OCI-M2 (cell line): ENCODE results near the gene PDE4D.

Experiments
- DNase-seq: peaks from one replicate; lab custom pipeline; 2025; ENCODE audit not compliant: unreplicated experiment; lab: John Stamatoyannopoulos, UW

Gene PDE4D

GRCh38 chr5:59238126-59238902 is 655.2 kb downstream of the PDE4D start:
- no peak for DNase-seq

- no peak for DNase-seq
Measured at GRCh38 chr5:59236986-59237385, 656.5 kb downstream of the PDE4D start.

GRCh38 chr5:59236448-59236847 is 657.1 kb downstream of the PDE4D start:
- DNase-seq: no peak

- no peak for DNase-seq
Measured at GRCh38 chr5:59234236-59234635, 659.3 kb downstream of the PDE4D start.

GRCh38 chr5:59231221-59231931 is 662.1 kb downstream of the PDE4D start:
- DNase-seq: no peak

GRCh38 chr5:59222687-59223511 is 670.6 kb downstream of the PDE4D start:
- no peak for DNase-seq

GRCh38 chr5:59221769-59222168 is 671.8 kb downstream of the PDE4D start:
- no peak for DNase-seq

- no peak for DNase-seq
Measured at GRCh38 chr5:59218424-59219045, 675.0 kb downstream of the PDE4D start.

GRCh38 chr5:59216841-59217240 is 676.7 kb downstream of the PDE4D start:
- DNase-seq: no peak

GRCh38 chr5:59212596-59212995 is 680.9 kb downstream of the PDE4D start:
- no peak for DNase-seq

GRCh38 chr5:59209758-59210359 is 683.7 kb downstream of the PDE4D start:
- no peak for DNase-seq

GRCh38 chr5:59208474-59208873 is 685.1 kb downstream of the PDE4D start:
- DNase-seq: no peak

GRCh38 chr5:59207401-59207800 is 686.1 kb downstream of the PDE4D start:
- no peak for DNase-seq

- DNase-seq: no peak
Measured at GRCh38 chr5:59206132-59206581, 687.4 kb downstream of the PDE4D start.

GRCh38 chr5:59204114-59204897 is 689.2 kb downstream of the PDE4D start:
- DNase-seq: no peak

GRCh38 chr5:59199868-59200267 is 693.7 kb downstream of the PDE4D start:
- DNase-seq: no peak

GRCh38 chr5:59198832-59199231 is 694.7 kb downstream of the PDE4D start:
- DNase-seq: no peak

- DNase-seq: no peak
Measured at GRCh38 chr5:59198365-59198764, 695.2 kb downstream of the PDE4D start.

GRCh38 chr5:59197911-59198310 is 695.6 kb downstream of the PDE4D start:
- no peak for DNase-seq
